ENCODE measurements around the gene BAHCC1. TPM values are rescaled to one million over a fixed set of nuclear protein-coding genes. Genes with fewer than 3 reads are reported as not detected.

The BAHCC1 gene
- total RNA-seq, 2 donors from 2014 or later, result 12.5 to 26.3 TPM

GRCh38 chr17:81468111-81468769, 73.0 kb downstream of the BAHCC1 start:
- intact Hi-C loops (cut with DNase I), result no loop called here
- no peak overlapping the region for H3K9ac ChIP-seq (ENCODE audit: low read depth in 2 of 2, low read length in 2 of 2)

DNA sequence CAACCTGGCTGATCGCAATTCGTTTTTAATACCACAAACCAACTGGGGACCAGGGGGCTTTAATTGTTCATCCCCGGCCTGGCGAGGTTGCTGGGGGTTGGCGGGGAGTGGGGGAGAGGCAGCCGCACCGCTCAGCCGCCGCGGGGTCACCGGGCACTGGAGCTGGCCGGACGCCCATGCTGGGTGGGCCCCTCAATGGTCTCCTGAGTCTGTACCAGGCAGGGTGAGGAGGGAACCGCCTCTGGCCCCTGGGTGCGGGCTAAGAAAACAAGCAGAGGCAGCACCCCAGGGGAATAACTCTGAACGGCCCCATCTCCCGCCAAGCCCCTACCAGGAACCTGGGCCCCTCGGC, 73.5 kb downstream of the BAHCC1 start:
- H3K27ac ChIP-seq, result no peak overlapping the region
- DNase-seq, result no peak
- no peaks in the 10 kb centered on the region for H3K36me3 ChIP-seq
- no peak overlapping the region for H3K4me3 ChIP-seq
- TF ChIP-seq CTCF (IDR thresholded peaks at IDR 0.05), result no peak
- H3K27me3 ChIP-seq, result no peaks in the 10 kb centered on the region
- intact Hi-C loops (cut with DNase I), result no loop called here
- H3K9ac ChIP-seq (ENCODE audit: low read depth in 2 of 2, low read length in 2 of 2), result no peak overlapping the region
- no peaks in the 10 kb centered on the region for H3K9me3 ChIP-seq
- no peaks in the 10 kb centered on the region for H3K4me1 ChIP-seq

More at GRCh38 chr17:81468111-81468769, 73.0 kb downstream of the BAHCC1 start:
- H3K4me3 ChIP-seq, result no peak overlapping the region
- no peaks in the 10 kb centered on the region for H3K4me1 ChIP-seq
- no peak overlapping the region for H3K27ac ChIP-seq
- no peaks in the 10 kb centered on the region for H3K27me3 ChIP-seq
- DNase-seq, result no peak
- no peaks in the 10 kb centered on the region for H3K36me3 ChIP-seq
- no peak for TF ChIP-seq CTCF (IDR thresholded peaks at IDR 0.05)
- no peaks in the 10 kb centered on the region for H3K9me3 ChIP-seq

DNA sequence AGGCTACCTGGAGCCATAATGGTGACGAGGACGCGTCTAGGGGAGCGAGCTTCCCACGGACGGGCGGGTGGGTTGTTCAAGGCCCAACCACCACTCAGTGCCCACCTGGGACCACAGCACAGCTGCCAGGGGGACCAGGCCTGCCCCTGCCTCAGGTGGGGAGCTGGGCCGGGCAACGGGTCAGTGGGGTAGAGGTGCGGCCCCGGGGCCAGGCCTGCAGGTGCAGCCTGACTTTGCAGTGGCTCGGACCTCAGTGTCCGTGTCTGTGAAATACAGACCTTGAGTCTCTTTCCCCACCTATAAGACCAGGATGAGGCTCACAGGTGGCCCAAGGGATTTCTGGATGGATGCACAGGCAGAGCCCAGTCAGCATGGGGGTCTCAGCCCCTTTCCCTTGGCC, 74.0 kb downstream of the BAHCC1 start:
- no peak for TF ChIP-seq CTCF (IDR thresholded peaks at IDR 0.05)
- Histone ChIP-seq H3K9ac (ENCODE audit: low read depth in 2 of 2, low read length in 2 of 2) (no peak overlapping the region), H3K27ac (no peak overlapping the region), H3K4me1 (no peaks in the 10 kb centered on the region), H3K36me3 (no peaks in the 10 kb centered on the region), H3K27me3 (no peaks in the 10 kb centered on the region), H3K4me3 (no peak overlapping the region), H3K9me3 (no peaks in the 10 kb centered on the region)
- DNase-seq, result no peak
- intact Hi-C loops (cut with DNase I), result no loop called here

- Histone ChIP-seq H3K27me3 (no peaks in the 10 kb centered on the region), H3K4me3 (no peak overlapping the region), H3K36me3 (no peaks in the 10 kb centered on the region), H3K27ac (no peak overlapping the region), H3K4me1 (no peaks in the 10 kb centered on the region), H3K9me3 (no peaks in the 10 kb centered on the region), H3K9ac (ENCODE audit: low read depth in 2 of 2, low read length in 2 of 2) (no peak overlapping the region)
- no peak for DNase-seq
- no peak for TF ChIP-seq CTCF (IDR thresholded peaks at IDR 0.05)
- intact Hi-C loops (cut with DNase I), result no loop called here
Observed at GRCh38 chr17:81470270-81470943, 75.2 kb downstream of the BAHCC1 start.

- Histone ChIP-seq H3K27me3 (no peaks in the 10 kb centered on the region), H3K4me3 (no peak overlapping the region), H3K36me3 (no peaks in the 10 kb centered on the region), H3K27ac (no peak overlapping the region), H3K4me1 (no peaks in the 10 kb centered on the region), H3K9ac (ENCODE audit: low read depth in 2 of 2, low read length in 2 of 2) (no peak overlapping the region), H3K9me3 (no peaks in the 10 kb centered on the region)
- TF ChIP-seq CTCF (IDR thresholded peaks at IDR 0.05), result no peak
- intact Hi-C loops (cut with DNase I), result no loop called here
- DNase-seq, result no peak
Observed at GRCh38 chr17:81470944-81471817, 75.9 kb downstream of the BAHCC1 start.

Measured in colonic mucosa (tissue), 4 donors.